Right atrium auricular region (tissue), 2 donors: ENCODE data around the gene IRX6. TPM values are rescaled to one million over a fixed set of nuclear protein-coding genes. Genes with fewer than 3 reads are reported as not detected.

Experiments used
- DNase-seq: peaks from one replicate; pipeline ENCODE4 v3.0.0-alpha.2; 2019; ENCODE audit warnings: low spot score
- H3K27ac ChIP-seq, 2 donors: fragments of 200-600 bp; sonication (generic); 1 replicate in 1 of 2; 2 replicates in 1 of 2; pipeline ENCODE4 v1.5.1; 2016 to 2019
- H3K27me3 ChIP-seq, 2 donors: fragments of 200-600 bp; sonication (generic); one replicate each; pipeline versions ENCODE4 v1.5.1 to v1.6.0; 2017 to 2019
- H3K36me3 ChIP-seq: fragments of 200-600 bp; sonication (generic); one replicate; pipeline ENCODE4 v1.5.1; 2016
- H3K4me1 ChIP-seq, 2 donors: fragments of 200-600 bp; sonication (generic); one replicate each; pipeline versions ENCODE4 v1.5.1 to v1.6.0; 2017 to 2019
- H3K4me3 ChIP-seq, 2 donors: fragments of 200-600 bp; sonication (generic); 1 replicate in 1 of 2; 2 replicates in 1 of 2; pipeline ENCODE4 v1.5.1; 2017 to 2019; ENCODE audit warnings: mild to moderate bottlenecking in 1 of 2, moderate library complexity in 1 of 2
- H3K9me3 ChIP-seq, 2 donors: fragments of 200-600 bp; sonication (generic); one replicate each; pipeline ENCODE4 v1.5.1; 2019
- total RNA-seq, 2 donors: library from RNA; depleted of rRNA; stranded (reverse); fragments of >200 nt; gene quantifications; one replicate each; pipeline ENCODE4 v1.1.0, GENCODE V29; 2016
- TF ChIP-seq, protein P1 (sequence below), 2 donors: fragments of 200-600 bp; sonication (generic); IDR thresholded peaks; one replicate each; pipeline ENCODE4 v1.5.1; 2019; ENCODE audit warnings: antibody characterized with exemption in 2 of 2

IRX6 gene
- total RNA-seq, 2 donors from 2014 or later = 0.35 TPM; not detected in 1

DNA sequence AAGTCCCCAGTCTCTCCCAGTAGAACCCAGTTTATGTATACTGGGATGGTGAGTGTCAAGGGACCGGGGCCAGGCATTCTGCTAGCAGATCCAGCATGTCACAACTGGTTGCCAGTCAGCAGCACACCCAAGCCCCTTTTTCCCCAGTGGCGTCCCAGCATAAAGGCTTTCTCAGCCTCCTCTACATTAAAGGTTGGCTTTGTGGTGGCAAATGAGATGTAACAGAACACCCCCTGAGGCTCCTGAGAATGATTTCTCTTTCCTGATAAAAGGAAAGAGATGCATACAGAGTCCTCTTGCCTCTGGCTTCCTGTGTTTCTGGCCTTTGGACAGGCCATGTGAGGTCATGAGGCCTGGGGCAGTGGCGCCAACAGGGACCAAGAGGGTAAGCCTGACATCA lies 27.9 kb downstream of the IRX6 start:
- no peaks in the 10 kb centered on the region for H3K4me1 ChIP-seq
- H3K27me3 ChIP-seq = no peaks in the 10 kb centered on the region
- H3K36me3 ChIP-seq = no peaks in the 10 kb centered on the region
- DNase-seq = no peak
- TF ChIP-seq, protein P1, sequence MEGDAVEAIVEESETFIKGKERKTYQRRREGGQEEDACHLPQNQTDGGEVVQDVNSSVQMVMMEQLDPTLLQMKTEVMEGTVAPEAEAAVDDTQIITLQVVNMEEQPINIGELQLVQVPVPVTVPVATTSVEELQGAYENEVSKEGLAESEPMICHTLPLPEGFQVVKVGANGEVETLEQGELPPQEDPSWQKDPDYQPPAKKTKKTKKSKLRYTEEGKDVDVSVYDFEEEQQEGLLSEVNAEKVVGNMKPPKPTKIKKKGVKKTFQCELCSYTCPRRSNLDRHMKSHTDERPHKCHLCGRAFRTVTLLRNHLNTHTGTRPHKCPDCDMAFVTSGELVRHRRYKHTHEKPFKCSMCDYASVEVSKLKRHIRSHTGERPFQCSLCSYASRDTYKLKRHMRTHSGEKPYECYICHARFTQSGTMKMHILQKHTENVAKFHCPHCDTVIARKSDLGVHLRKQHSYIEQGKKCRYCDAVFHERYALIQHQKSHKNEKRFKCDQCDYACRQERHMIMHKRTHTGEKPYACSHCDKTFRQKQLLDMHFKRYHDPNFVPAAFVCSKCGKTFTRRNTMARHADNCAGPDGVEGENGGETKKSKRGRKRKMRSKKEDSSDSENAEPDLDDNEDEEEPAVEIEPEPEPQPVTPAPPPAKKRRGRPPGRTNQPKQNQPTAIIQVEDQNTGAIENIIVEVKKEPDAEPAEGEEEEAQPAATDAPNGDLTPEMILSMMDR (IDR thresholded peaks at IDR 0.05) = no peak
- H3K4me3 ChIP-seq = no peak overlapping the region
- peaks cover 0 to 9% of the 10 kb centered on the region in 2 donors for H3K9me3 ChIP-seq
- no peak overlapping the region for H3K27ac ChIP-seq

DNA sequence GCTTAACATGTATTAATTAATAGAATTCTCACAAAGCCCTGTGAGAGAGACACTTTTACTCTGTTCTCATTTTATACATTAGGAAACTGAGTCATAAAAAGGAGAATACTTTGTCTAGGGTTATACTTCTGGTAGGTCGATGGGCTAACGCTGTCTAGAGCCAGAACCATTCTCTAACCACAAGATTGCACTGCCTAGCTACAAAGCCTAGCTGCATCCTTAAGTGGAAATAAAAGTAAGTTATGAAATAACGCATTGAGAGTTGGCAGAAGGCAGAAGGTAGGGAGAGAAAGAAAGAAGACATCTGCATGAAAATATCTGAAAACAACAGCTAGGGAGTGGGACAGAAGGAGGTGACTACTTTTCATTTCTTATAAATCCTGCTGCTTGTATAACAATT lies 33.2 kb downstream of the IRX6 start:
- Histone ChIP-seq H3K27me3 (no peaks in the 10 kb centered on the region), H3K27ac (no peak overlapping the region), H3K4me3 (no peak overlapping the region), H3K4me1 (no peaks in the 10 kb centered on the region), H3K36me3 (no peaks in the 10 kb centered on the region), H3K9me3 (peaks cover 0 to 2% of the 10 kb centered on the region in 2 donors)
- TF ChIP-seq, protein P1 (IDR thresholded peaks at IDR 0.05) = no peak
- no peak for DNase-seq

DNA sequence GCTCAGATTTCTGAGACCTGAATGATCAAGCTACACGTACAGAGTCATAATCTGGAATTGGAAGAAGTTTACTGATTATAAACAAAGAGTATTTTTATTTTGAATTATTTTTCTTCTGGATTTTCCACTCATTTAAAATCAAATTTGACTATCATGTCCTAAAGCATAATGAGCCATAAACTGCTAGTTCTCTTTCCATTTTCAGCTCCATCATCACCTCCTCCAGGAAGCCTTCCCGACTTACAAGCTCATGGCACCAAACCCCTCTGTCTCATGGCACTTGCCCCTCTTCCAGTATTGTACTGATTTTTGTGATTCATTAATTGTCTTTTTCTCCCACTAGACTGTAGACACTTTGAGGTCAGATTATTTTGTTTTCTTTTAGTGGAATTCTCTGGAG lies 35.9 kb downstream of the IRX6 start:
- DNase-seq = no peak
- H3K27ac ChIP-seq = no peak overlapping the region
- H3K27me3 ChIP-seq = no peaks in the 10 kb centered on the region
- no peaks in the 10 kb centered on the region for H3K9me3 ChIP-seq
- TF ChIP-seq, protein P1 (IDR thresholded peaks at IDR 0.05) = no peak
- no peak overlapping the region for H3K4me3 ChIP-seq
- no peaks in the 10 kb centered on the region for H3K4me1 ChIP-seq
- no peaks in the 10 kb centered on the region for H3K36me3 ChIP-seq

- no peaks in the 10 kb centered on the region for H3K36me3 ChIP-seq
- DNase-seq = no peak
- H3K4me1 ChIP-seq = peaks cover 0 to 6% of the 10 kb centered on the region in 2 donors
- H3K4me3 ChIP-seq = no peak overlapping the region
- no peaks in the 10 kb centered on the region for H3K9me3 ChIP-seq
- H3K27ac ChIP-seq = no peak overlapping the region
- no peaks in the 10 kb centered on the region for H3K27me3 ChIP-seq
- TF ChIP-seq, protein P1 (IDR thresholded peaks at IDR 0.05) = no peak
These were observed 40.8 kb downstream of the IRX6 start for GRCh38 chr16:55364811-55365210.

DNA sequence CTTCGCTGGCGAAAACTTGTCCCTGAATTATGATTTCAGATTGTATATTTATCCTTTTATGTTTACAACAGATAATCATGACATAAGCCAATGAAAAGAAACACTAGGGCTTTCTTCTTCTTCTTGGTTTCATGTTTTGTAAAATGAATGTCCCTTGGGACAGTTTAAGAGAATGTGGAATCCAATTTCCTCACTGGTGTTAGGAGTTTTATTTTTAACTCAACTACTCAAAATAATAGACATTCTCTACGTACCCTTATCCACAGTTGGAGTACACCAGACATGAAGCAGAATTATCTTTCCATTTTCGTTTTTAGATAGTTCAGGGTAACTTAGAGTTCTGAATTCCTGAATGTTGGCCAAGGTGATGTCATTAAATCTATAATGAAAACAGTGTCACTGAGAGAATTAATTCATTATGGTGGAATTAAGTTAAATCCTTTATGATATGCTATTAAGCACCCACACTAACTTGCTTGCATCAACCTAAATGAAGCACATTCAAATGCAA lies 43.4 kb downstream of the IRX6 start:
- no peaks in the 10 kb centered on the region for H3K36me3 ChIP-seq
- H3K4me3 ChIP-seq = no peak overlapping the region
- H3K9me3 ChIP-seq = no peaks in the 10 kb centered on the region
- TF ChIP-seq, protein P1 (IDR thresholded peaks at IDR 0.05) = no peak
- peaks cover 0 to 15% of the 10 kb centered on the region in 2 donors for H3K4me1 ChIP-seq
- no peak for DNase-seq
- H3K27me3 ChIP-seq = no peaks in the 10 kb centered on the region
- peak overlapping the region in 1 of 2 donors; percentile 18 for H3K27ac ChIP-seq
